GM21381 (cell line): ENCODE data around the gene ZNF536.
"Not testable (repeated sequence)": the region's sequence is repeated elsewhere in the genome, so short reads cannot be mapped to it uniquely, and the experiment has no call there.

Source experiments
- ATAC-seq: cut with Tn5 transposase; IDR thresholded peaks from one replicate; pipeline ENCODE4 v1.9.1; 2021; ENCODE audit warnings: mild to moderate bottlenecking, moderate library complexity; ENCODE audit not compliant: unreplicated experiment

ZNF536 gene

DNA sequence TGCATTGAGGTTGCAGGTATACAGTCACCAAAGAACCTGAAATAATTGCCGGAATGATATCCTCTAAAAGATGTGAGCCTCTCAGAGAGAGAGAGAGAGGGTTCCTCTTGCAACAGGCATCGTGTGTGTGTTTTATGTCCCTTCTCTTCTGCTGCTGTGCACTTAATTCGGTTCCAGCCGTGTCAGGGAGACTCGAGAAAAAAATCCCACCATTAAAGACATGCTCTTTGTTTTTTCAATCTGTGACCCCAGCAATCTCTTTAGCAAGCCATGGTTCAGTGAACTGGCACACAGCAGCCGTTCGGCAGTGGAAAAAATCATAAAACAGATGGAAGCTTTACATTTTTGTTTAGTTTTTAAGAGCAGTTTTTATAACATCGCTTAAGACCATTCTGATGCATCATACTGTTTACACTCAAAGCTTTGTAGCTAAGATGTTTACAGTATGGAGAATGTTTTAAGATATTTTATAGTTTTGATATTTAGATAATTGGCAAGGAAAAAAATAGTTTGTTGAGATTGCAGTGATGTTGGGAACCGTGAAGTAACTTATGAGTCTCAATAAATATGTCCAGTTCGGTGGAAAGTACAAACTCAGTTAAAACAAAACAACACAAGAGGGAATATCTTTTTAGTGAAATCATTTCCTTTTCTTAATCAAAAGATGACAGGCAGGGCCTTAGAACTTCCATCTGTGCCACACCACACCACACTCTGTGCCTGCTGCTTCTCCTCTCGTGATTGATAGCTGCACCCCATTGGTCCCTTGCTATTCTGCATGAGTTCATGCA is 31.2 kb upstream of the ZNF536 start:
- no peak for ATAC-seq

DNA sequence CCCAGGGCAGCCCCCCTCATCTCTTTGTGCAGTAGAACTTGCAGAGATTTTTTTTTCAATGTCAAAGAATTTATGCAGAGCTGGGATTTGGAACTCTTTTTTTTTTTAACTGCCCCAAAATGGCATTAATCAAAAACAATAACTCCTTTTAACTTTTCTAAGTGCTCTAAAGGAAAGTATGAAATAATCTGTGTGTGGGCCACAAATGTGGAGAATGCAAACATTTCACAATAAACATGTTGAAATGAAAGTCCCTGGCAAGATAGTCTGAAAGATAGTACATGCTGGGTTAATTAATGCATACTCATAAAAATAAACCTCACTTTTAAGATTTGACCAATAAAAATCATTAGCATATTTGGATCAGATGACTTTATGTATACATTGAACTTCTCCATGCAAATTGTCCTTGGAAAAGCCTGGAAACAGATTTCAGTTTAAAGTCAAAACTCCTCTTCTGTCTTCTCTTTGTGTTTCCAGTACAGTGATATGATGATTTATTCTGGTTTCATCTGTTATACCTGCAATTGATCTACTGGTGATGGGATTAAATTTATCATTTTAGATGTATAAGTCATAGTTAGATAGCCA is 30.5 kb upstream of the ZNF536 start:
- ATAC-seq = no peak

DNA sequence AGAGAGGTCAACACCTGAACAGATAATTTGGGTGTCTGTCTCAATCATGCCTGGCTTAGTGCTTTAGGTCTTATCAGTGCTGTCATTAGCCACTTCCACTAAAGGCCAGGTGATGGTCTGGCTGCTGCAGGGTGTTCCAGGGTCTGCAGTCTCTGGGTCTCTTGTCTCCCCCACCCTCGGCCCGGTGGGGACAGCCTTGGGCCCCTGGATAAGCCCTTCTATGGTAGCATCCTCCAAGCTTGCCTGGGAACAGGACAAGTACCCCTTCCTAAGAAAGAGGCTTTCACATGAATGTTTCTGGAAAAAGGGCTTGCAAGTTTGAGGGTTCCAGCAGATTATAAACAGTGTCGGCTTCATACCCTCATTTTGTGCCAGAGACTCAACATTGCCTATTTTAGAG is 29.3 kb upstream of the ZNF536 start:
- ATAC-seq = no peak

- ATAC-seq = no peak
Observed at GRCh38 chr19:30344446-30345425, 27.4 kb upstream of the ZNF536 start.

DNA sequence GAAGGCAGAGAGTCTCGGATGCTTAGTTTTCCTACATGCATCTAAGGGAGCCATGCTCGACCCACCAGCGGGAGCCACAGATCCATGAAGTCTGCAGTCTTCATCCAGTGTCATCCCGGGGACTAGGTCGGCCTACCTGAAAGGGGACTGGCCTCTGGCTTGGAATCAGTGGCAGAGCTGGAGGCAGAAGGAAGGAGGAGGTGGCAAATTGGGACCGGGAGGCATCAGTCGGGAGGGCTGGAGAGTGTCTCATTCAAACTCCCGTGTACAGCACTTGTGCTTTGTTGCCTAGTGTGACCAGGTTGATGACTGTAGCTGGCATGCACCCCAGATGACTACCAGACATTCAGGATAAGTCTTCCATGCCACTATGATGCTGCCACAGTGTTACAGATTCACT is 26.5 kb upstream of the ZNF536 start:
- no peak for ATAC-seq

- not testable (repeated sequence) for ATAC-seq
Observed at GRCh38 chr19:30346468-30346867, 25.7 kb upstream of the ZNF536 start.

GRCh38 chr19:30349131-30349730 is 23.0 kb upstream of the ZNF536 start:
- ATAC-seq = no peak

DNA sequence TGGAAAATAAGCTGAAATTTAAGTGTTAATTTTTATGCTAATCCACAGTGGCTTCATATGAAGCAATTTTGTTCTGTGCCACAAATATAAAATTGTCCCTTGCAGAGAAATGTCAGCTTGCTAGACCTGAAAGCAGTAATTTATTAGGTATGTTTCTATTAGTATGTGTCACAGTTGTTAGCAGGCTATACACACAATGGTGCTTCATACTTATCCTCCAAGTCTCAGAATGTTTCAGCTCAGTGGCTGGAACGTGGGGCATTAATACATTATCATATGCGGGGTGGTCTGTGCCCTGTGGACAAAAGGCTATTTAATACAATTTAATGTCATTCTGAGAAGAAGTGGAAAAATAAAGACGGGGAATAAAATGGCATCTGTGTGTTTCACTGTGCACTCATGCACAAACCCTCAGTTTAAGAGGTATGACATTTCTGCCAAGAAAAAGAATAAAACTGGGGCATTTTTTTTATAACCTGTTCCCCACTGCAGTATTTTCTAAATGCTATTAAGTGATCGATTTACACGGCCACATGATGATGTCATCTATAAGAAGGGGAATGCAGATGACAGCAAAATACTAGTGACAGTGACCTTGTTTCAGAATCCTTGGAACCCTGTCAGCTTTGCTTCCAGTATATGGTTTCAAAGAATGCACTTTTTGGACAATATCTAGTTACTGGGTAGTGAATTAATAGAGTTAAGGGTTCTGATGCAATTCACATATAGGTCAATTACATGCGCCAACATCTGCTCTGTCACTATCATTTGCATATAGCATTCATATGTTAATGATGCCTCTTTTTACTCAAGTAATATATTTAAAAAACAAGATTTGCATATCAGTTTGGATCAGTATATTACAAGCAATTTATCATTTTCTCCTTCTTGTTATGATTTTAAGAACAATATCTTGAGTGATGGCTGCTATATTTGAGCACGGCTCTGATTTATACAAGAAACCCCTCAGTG is 21.2 kb upstream of the ZNF536 start:
- ATAC-seq = no peak

DNA sequence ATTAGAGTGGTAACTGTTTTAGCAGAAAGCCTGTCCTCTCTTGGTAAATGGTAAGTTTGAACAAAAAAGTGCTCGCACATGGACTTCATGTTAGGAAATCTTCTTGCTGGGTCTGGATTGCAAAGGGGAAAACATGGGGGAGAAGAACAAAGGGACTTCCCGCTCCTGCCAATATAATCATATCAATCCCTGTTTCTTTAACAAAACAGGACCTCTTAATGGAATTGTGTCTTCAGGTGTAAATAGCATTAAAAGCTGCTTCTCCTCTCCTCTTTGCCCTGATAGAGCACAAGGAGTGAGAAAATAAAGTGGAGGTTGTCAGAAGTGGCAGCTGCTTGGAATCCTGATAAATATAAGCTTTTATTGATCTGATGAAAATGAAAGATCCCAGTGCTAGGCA is 20.4 kb upstream of the ZNF536 start:
- ATAC-seq = no peak

DNA sequence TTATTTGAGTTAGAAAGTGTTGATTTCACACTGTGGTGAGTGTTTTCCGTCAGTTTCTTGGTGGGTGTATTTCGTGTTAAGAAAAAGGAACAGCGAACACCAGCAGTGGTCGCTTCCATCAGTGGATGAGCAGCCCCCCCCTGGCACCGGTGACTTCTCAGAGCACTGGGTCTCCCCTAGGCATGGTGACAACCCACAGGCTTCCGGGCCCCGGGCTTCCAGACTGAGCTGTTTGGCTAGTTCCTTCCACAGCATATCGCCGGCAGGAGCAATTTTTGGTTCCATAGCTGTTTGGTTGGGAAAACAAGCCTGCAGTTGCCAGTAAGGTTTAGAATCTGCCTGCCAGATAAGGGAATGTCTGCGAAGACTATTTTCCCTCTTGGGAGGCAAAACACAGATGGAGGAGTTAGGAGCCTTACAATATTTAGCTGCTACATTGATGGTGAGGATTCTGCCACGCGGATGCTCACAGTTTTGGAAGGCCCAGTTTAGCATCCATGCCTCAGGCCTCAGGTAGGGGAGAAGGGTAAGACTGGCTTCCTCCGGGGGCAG is 18.7 kb upstream of the ZNF536 start:
- no peak for ATAC-seq

GRCh38 chr19:30355586-30355985 is 16.6 kb upstream of the ZNF536 start:
- no peak for ATAC-seq

DNA sequence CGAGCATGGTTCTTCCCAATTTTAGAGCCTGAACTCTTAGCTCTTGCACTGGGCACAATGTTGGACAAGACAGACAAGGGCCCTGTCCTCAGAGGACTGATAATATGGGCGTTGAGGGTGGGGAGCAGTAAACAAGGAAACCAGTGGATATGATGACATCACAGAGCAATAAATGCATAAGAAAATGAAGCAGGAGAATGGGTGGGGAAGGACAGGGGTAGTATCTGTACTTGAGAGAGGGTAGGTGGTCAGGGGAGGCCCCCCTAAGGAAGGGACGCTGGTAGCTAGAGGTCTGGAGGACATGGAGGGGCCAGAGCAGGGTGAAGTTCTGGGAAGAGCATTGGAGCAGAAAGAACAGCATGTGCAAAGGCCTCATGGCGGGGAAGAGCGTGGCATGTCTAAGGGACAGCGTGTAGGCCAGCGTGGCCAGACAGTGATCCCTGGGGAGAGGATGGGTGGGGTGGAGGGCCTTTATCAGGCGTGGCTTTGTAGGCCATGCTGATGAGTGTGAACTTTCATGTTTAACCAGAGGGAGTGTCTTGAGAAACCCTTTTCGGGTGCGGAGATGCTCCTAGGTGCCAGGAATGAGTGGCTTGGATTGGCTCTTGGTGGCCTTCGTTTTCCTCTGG is 15.1 kb upstream of the ZNF536 start:
- no peak for ATAC-seq

- ATAC-seq = no peak
Observed at GRCh38 chr19:30357580-30357954, 14.6 kb upstream of the ZNF536 start.

- ATAC-seq = no peak
Observed at GRCh38 chr19:30358319-30358718, 13.9 kb upstream of the ZNF536 start.

GRCh38 chr19:30358821-30359580 is 13.2 kb upstream of the ZNF536 start:
- no peak for ATAC-seq

GRCh38 chr19:30359936-30360335 is 12.2 kb upstream of the ZNF536 start:
- ATAC-seq = no peak

- ATAC-seq = no peak
Observed at GRCh38 chr19:30360376-30361106, 11.6 kb upstream of the ZNF536 start.

- no peak for ATAC-seq
Observed at GRCh38 chr19:30361107-30361447, 11.1 kb upstream of the ZNF536 start.
